Peyer's patch (tissue), 4 donors: ENCODE results near the gene SMIM10L1. TPM values are rescaled to one million over a fixed set of nuclear protein-coding genes. Genes with fewer than 3 reads are reported as not detected.

Experiments used
- DNase-seq, 3 donors: peaks; one replicate each; pipeline ENCODE4 v3.0.0-alpha.2; 2017 to 2019
- H3K27ac ChIP-seq, 4 donors: fragments of 200-600 bp; sonication (generic); one replicate each; pipeline ENCODE4 v1.5.1; 2016 to 2019
- H3K27me3 ChIP-seq, 2 donors: fragments of 200-600 bp; sonication (generic); one replicate each; pipeline ENCODE4 v1.5.1; 2019
- H3K36me3 ChIP-seq, 3 donors: fragments of 200-600 bp; sonication (generic); one replicate each; pipeline ENCODE4 v1.5.1; 2016 to 2019
- H3K4me1 ChIP-seq, 4 donors: fragments of 200-600 bp; sonication (generic); one replicate each; pipeline ENCODE4 v1.5.1; 2016 to 2019
- H3K4me3 ChIP-seq, 4 donors: fragments of 200-600 bp; sonication (generic); 1 replicate in 3 of 4; 2 replicates in 1 of 4; pipeline ENCODE4 v1.5.1; 2016 to 2019; ENCODE audit warnings: mild to moderate bottlenecking in 1 of 4
- H3K9me3 ChIP-seq, 4 donors: fragments of 200-600 bp; sonication (generic); one replicate each; pipeline ENCODE4 v1.5.1; 2016 to 2019; ENCODE audit warnings: mild to moderate bottlenecking in 1 of 4
- CTCF ChIP-seq, 6 experiments: fragments of 450-650 bp in 4 of 6; fragments of 200-600 bp in 2 of 6; sonication (generic) in 1 of 6; IDR thresholded peaks; one replicate each; pipeline ENCODE4 v1.5.1; 2017 to 2019; ENCODE audit warnings: antibody characterized with exemption in 6 of 6, mild to moderate bottlenecking in 3 of 6, moderate library complexity in 1 of 6
- POLR2A ChIP-seq, 2 donors: fragments of 450-650 bp; IDR thresholded peaks; one replicate each; pipeline ENCODE4 v1.5.1; 2017; ENCODE audit warnings: antibody characterized with exemption in 2 of 2, mild to moderate bottlenecking in 2 of 2, moderate library complexity in 2 of 2
- total RNA-seq, 4 donors: library from RNA; depleted of rRNA; stranded (reverse); fragments of >200 nt; gene quantifications; one replicate each; pipeline ENCODE4 v1.1.0, GENCODE V29; 2016

SMIM10L1 gene
- total RNA-seq, 4 donors from 2014 or later, result 5.8 to 7.9 (median 7.0) TPM

- Histone ChIP-seq H3K27me3 (no peaks in the 10 kb centered on the region), H3K4me1 (no peaks in the 10 kb centered on the region), H3K36me3 (no peaks in the 10 kb centered on the region), H3K27ac (no peak within 1 kb of the TSS), H3K9me3 (no peaks in the 10 kb centered on the region), H3K4me3 (no peak within 1 kb of the TSS)
- TF ChIP-seq CTCF (IDR thresholded peaks at IDR 0.05), result no peak
- no peak for TF ChIP-seq POLR2A (IDR thresholded peaks at IDR 0.05)
- no peak for DNase-seq
These were observed 36.7 kb upstream of the SMIM10L1 start, which contains the start of gene TAS2R30 for GRCh38 chr12:11134305-11134704. Gene TAS2R30 (minus strand): TSS chr12:11134644. CDS start chr12:11134244, 400 bp downstream.

GRCh38 chr12:11136075-11136474 is 34.9 kb upstream of the SMIM10L1 start:
- Histone ChIP-seq H3K4me1 (no peaks in the 10 kb centered on the region), H3K9me3 (no peaks in the 10 kb centered on the region), H3K27ac (no peak overlapping the region), H3K36me3 (no peaks in the 10 kb centered on the region), H3K4me3 (no peak overlapping the region), H3K27me3 (no peaks in the 10 kb centered on the region)
- no peak for DNase-seq
- TF ChIP-seq CTCF (IDR thresholded peaks at IDR 0.05) (no peak), POLR2A (IDR thresholded peaks at IDR 0.05) (no peak)

GRCh38 chr12:11143352-11143751 is 27.6 kb upstream of the SMIM10L1 start:
- Histone ChIP-seq H3K27ac (no peak overlapping the region), H3K9me3 (peaks cover 0 to 7% (median 3%) of the 10 kb centered on the region in 4 donors), H3K4me1 (no peaks in the 10 kb centered on the region), H3K27me3 (no peaks in the 10 kb centered on the region), H3K4me3 (no peak overlapping the region), H3K36me3 (no peaks in the 10 kb centered on the region)
- no peak for DNase-seq
- TF ChIP-seq CTCF (IDR thresholded peaks at IDR 0.05), result no peak
- no peak for TF ChIP-seq POLR2A (IDR thresholded peaks at IDR 0.05)

GRCh38 chr12:11144297-11144696 is 26.7 kb upstream of the SMIM10L1 start:
- H3K4me3 ChIP-seq, result no peak overlapping the region
- H3K9me3 ChIP-seq, result peaks cover 0 to 7% (median 3%) of the 10 kb centered on the region in 4 donors
- no peaks in the 10 kb centered on the region for H3K4me1 ChIP-seq
- no peak for TF ChIP-seq POLR2A (IDR thresholded peaks at IDR 0.05)
- TF ChIP-seq CTCF (IDR thresholded peaks at IDR 0.05), result no peak
- no peak overlapping the region for H3K27ac ChIP-seq
- H3K27me3 ChIP-seq, result no peaks in the 10 kb centered on the region
- H3K36me3 ChIP-seq, result no peaks in the 10 kb centered on the region
- no peak for DNase-seq

GRCh38 chr12:11147420-11147819 is 23.6 kb upstream of the SMIM10L1 start:
- Histone ChIP-seq H3K36me3 (no peaks in the 10 kb centered on the region), H3K9me3 (peaks cover 0 to 7% (median 3%) of the 10 kb centered on the region in 4 donors), H3K4me3 (no peak overlapping the region), H3K27me3 (no peaks in the 10 kb centered on the region), H3K4me1 (no peaks in the 10 kb centered on the region), H3K27ac (no peak overlapping the region)
- no peak for DNase-seq
- TF ChIP-seq POLR2A (IDR thresholded peaks at IDR 0.05), result no peak
- TF ChIP-seq CTCF (IDR thresholded peaks at IDR 0.05), result no peak

- Histone ChIP-seq H3K4me1 (no peaks in the 10 kb centered on the region), H3K27me3 (no peaks in the 10 kb centered on the region), H3K27ac (no peak overlapping the region), H3K4me3 (no peak overlapping the region), H3K9me3 (no peaks in the 10 kb centered on the region), H3K36me3 (no peaks in the 10 kb centered on the region)
- no peak for TF ChIP-seq POLR2A (IDR thresholded peaks at IDR 0.05)
- no peak for TF ChIP-seq CTCF (IDR thresholded peaks at IDR 0.05)
- DNase-seq, result no peak
These were observed 20.2 kb upstream of the SMIM10L1 start for GRCh38 chr12:11150832-11151231.
